H1 (cell line): ENCODE data around the gene TRIM45.

Source experiments
- BRCA1 ChIP-seq: IDR thresholded peaks from 2 replicates; pipeline ENCODE4 v1.6.1; 2012; ENCODE audit warnings: low read depth, low read length, improper control_type of control experiment
- CTCF ChIP-seq, 3 experiments: IDR thresholded peaks; 1 replicate in 2 of 3; 2 replicates in 1 of 3; pipeline versions ENCODE4 v1.5.1 to v1.6.1; 2011; ENCODE audit warnings: low read length in 3 of 3, mild to moderate bottlenecking in 3 of 3, inconsistent platforms in 2 of 3, low read depth in 1 of 3, moderate library complexity in 1 of 3; ENCODE audit not compliant: insufficient read depth in 1 of 3; ENCODE audit errors: control extremely low read depth in 1 of 3
- EP300 ChIP-seq, 2 experiments: IDR thresholded peaks; 1 replicate in 1 of 2; 2 replicates in 1 of 2; pipeline ENCODE4 v1.6.1; 2011 to 2012; ENCODE audit warnings: low read depth in 2 of 2, low read length in 2 of 2, mild to moderate bottlenecking in 2 of 2, borderline replicate concordance in 1 of 2, inconsistent platforms in 1 of 2, moderate library complexity in 1 of 2
- HDAC6 ChIP-seq: IDR thresholded peaks from one replicate; pipeline ENCODE4 v1.7.1; 2012; ENCODE audit warnings: low read depth, mild to moderate bottlenecking, inconsistent platforms, low read length, moderate library complexity
- KDM1A ChIP-seq: fragments of 200-600, 300-600 bp; sonication (generic); IDR thresholded peaks from 2 replicates; pipeline ENCODE4 v1.7.1; 2016; ENCODE audit warnings: mild to moderate bottlenecking, low read length, borderline replicate concordance
- KDM5A ChIP-seq: fragments of 200-600 bp; IDR thresholded peaks from 2 replicates; pipeline ENCODE4 v1.7.1; 2012; ENCODE audit warnings: mild to moderate bottlenecking, low read length, inconsistent platforms, mixed read lengths
- MAX ChIP-seq: IDR thresholded peaks from 2 replicates; pipeline ENCODE4 v1.6.1; 2012; ENCODE audit warnings: inconsistent platforms
- NANOG ChIP-seq: IDR thresholded peaks from 2 replicates; pipeline ENCODE4 v1.6.1; 2011; ENCODE audit warnings: low read length, low read depth, mild to moderate bottlenecking, inconsistent platforms; ENCODE audit not compliant: insufficient read depth, poor library complexity, severe bottlenecking
- POLR2A ChIP-seq, 2 experiments: IDR thresholded peaks; 1 replicate in 1 of 2; 2 replicates in 1 of 2; pipeline ENCODE4 v1.6.1; 2011; ENCODE audit warnings: low read depth in 2 of 2, low read length in 2 of 2, mild to moderate bottlenecking in 2 of 2; ENCODE audit errors: control extremely low read depth in 1 of 2
- POLR2AphosphoS5 ChIP-seq: IDR thresholded peaks from 2 replicates; pipeline ENCODE4 v1.6.1; 2011; ENCODE audit warnings: low read depth, low read length
- TEAD4 ChIP-seq: IDR thresholded peaks from 2 replicates; pipeline ENCODE4 v1.6.1; 2012; ENCODE audit warnings: low read depth, low read length, inconsistent platforms, mixed read lengths
- ZNF274 ChIP-seq: IDR thresholded peaks from 2 replicates; pipeline ENCODE4 v1.7.0; 2012; ENCODE audit warnings: low read length, borderline replicate concordance; ENCODE audit errors: extremely low read depth

GRCh38 chr1:117070124-117070523 lies 51.4 kb downstream of the TRIM45 start:
- TF ChIP-seq NANOG (no peak), MAX (no peak), TEAD4 (no peak), ZNF274 (no peak), CTCF (IDR thresholded peaks at IDR 0.05; ENCODE audit: control extremely low read depth in 1 of 3, insufficient read depth in 1 of 3, low read depth in 1 of 3, low read length in 3 of 3) (no peak), EP300 (IDR thresholded peaks at IDR 0.05; ENCODE audit: borderline replicate concordance in 1 of 2, low read depth in 2 of 2, low read length in 2 of 2) (no peak), BRCA1 (no peak), HDAC6 (no peak), POLR2AphosphoS5 (no peak), KDM5A (no peak), KDM1A (no peak), POLR2A (IDR thresholded peaks at IDR 0.05; ENCODE audit: control extremely low read depth in 1 of 2, low read depth in 2 of 2, low read length in 2 of 2) (no peak)
